HL-60 (cell line): ENCODE data around the gene RBFOX1.

Experiments used
- POLR2AphosphoS5 ChIP-seq: IDR thresholded peaks from 2 replicates; pipeline ENCODE4 v1.6.1; 2012; ENCODE audit warnings: low read depth
- TF ChIP-seq, protein P1 (sequence below): IDR thresholded peaks from 2 replicates; pipeline ENCODE4 v1.6.1; 2012; ENCODE audit warnings: low read depth; ENCODE audit not compliant: insufficient replicate concordance
- TF ChIP-seq, protein P2 (sequence below): IDR thresholded peaks from one replicate; pipeline ENCODE4 v1.5.1; 2011; ENCODE audit warnings: low read length, control low read depth, inconsistent platforms; ENCODE audit not compliant: insufficient read depth

DNA sequence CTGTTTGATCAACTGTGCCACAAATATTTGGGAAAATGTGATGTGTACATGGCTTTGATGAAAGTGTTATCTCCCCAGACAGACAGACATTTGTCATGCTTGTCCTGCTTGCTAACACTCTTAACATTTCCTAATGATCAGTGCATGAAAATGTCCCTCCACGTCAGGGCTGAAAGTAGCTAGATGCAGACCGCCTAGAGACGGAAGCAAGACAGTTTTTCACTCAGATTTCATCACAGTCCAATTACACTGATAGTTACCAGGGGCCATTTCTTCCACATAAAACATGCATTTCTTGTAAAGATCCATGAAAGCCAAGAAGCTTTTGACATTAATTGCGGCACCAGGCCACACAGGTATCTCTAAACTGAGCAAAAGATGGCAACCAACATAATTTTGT, 347.7 kb downstream of the RBFOX1 start:
- TF ChIP-seq, protein P1, sequence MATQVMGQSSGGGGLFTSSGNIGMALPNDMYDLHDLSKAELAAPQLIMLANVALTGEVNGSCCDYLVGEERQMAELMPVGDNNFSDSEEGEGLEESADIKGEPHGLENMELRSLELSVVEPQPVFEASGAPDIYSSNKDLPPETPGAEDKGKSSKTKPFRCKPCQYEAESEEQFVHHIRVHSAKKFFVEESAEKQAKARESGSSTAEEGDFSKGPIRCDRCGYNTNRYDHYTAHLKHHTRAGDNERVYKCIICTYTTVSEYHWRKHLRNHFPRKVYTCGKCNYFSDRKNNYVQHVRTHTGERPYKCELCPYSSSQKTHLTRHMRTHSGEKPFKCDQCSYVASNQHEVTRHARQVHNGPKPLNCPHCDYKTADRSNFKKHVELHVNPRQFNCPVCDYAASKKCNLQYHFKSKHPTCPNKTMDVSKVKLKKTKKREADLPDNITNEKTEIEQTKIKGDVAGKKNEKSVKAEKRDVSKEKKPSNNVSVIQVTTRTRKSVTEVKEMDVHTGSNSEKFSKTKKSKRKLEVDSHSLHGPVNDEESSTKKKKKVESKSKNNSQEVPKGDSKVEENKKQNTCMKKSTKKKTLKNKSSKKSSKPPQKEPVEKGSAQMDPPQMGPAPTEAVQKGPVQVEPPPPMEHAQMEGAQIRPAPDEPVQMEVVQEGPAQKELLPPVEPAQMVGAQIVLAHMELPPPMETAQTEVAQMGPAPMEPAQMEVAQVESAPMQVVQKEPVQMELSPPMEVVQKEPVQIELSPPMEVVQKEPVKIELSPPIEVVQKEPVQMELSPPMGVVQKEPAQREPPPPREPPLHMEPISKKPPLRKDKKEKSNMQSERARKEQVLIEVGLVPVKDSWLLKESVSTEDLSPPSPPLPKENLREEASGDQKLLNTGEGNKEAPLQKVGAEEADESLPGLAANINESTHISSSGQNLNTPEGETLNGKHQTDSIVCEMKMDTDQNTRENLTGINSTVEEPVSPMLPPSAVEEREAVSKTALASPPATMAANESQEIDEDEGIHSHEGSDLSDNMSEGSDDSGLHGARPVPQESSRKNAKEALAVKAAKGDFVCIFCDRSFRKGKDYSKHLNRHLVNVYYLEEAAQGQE = no peak
- TF ChIP-seq, protein P2, sequence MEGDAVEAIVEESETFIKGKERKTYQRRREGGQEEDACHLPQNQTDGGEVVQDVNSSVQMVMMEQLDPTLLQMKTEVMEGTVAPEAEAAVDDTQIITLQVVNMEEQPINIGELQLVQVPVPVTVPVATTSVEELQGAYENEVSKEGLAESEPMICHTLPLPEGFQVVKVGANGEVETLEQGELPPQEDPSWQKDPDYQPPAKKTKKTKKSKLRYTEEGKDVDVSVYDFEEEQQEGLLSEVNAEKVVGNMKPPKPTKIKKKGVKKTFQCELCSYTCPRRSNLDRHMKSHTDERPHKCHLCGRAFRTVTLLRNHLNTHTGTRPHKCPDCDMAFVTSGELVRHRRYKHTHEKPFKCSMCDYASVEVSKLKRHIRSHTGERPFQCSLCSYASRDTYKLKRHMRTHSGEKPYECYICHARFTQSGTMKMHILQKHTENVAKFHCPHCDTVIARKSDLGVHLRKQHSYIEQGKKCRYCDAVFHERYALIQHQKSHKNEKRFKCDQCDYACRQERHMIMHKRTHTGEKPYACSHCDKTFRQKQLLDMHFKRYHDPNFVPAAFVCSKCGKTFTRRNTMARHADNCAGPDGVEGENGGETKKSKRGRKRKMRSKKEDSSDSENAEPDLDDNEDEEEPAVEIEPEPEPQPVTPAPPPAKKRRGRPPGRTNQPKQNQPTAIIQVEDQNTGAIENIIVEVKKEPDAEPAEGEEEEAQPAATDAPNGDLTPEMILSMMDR = no peak
- TF ChIP-seq POLR2AphosphoS5 = no peak
